Measurements from ENCODE around the gene SLC31A1.
"Not testable (repeated sequence)": the region's sequence is repeated elsewhere in the genome, so short reads cannot be mapped to it uniquely, and the experiment has no call there.

The SLC31A1 gene

GRCh38 chr9:113221800-113222481 lies 597 bp downstream of the SLC31A1 start:
- DNase-seq: no peak

- no peak for DNase-seq
Observed at GRCh38 chr9:113222482-113222841, 1.1 kb downstream of the SLC31A1 start.

- no peak for DNase-seq
Observed at GRCh38 chr9:113223963-113224362, 2.6 kb downstream of the SLC31A1 start.

DNA sequence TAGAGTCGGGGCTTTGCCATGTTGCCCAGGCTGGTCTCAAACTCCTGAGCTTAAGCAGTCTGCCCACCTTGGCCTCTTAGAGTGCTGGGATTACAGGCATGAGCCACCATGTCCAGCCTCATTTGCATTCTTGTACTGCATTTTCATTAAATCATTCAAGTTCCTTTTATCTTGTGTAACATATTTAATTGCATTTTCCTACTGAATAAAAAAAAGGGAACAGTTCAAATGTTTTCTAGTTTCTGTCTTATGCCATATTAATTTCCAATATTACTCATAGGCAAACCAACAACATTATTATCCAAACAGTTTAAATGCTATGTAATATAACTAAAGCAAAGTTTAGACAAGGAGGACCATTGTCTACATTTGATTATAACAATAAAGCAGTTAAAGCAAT lies 6.1 kb downstream of the SLC31A1 start:
- no peak for DNase-seq

DNA sequence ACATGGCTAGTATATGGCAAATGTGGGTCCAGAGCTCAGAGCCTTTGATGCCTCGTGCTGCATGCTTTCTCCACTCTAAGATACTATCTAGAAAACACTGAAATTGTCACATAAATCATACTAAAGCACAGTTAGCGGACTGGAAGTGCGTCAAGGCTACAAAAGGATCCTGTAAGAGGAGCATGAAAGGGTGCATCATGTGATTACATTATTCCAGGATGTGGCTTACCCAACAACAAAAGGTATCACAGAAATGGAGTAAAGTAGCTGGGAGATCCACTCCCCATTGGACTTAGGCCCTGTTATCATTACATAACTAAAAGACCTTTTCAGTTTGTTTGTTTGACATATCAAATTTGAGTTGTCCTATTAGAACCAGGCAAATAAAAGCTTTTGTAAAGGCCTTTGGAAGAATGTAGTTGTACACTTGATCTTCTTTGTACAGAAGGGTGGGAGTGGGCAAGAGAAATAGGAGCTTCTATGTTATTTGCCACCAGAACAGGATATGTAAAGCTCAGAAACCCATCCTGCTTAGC lies 6.9 kb downstream of the SLC31A1 start:
- no peak for DNase-seq

- no peak for DNase-seq
Observed at GRCh38 chr9:113231701-113232100, 10.4 kb downstream of the SLC31A1 start.

DNA sequence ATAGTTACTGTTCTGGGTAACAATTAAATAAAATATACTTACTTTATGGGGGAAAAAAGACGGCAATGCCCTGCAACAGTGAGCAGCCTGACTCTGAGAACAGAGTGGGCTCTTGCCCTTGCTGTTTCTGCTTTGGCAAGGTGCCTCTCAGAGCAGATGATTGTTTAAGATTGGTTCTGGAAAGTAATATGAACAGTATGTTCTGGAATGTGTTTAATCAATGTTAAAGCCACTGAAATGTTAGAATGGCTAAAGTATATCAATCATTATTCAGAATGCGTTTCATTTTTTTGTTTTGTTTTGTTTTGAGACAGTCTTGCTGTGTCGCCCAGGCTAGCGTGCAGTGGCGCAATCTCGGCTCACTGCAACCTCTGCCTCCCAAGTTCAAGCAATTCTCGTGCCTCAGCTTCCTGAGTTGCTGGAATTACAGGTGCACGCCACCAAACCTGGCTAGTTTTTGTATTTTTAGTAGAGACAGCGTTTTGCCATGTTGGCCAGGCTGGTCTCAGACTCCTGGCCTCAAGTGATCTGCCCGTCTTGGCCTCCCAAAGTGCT lies 14.4 kb downstream of the SLC31A1 start:
- DNase-seq: not testable (repeated sequence)

GRCh38 chr9:113237026-113237425 lies 15.7 kb downstream of the SLC31A1 start:
- DNase-seq: no peak

DNA sequence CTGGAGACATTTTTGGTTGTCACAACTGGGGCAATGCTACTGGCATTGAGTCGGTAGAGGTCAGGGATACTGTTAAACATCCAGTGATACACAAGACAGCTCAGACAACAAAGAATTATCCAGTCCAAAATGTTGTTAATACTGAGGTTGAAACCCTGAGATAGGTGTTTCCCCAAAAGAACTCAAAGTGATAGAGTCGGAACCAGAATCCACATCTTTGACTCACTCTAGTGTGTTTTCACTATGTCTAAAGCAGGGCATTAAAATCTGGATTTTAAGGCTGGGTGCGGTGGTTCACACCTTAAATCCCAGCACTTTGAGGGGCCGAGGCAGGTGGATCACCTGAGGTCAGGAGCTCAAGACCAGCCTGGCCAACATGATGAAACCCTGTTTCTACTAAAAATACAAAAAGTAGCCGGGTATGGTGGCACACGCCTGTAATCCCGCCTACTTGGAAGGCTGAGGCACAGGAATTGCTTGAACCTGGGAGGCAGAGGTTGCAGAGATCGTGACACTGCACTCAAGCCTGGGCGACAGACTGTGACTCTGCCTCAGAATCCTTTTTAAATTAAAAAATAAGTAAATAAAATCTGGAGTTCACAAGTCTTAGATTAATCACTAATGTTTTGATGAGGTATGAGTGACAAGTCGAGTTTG lies 17.0 kb downstream of the SLC31A1 start:
- DNase-seq: no peak

DNA sequence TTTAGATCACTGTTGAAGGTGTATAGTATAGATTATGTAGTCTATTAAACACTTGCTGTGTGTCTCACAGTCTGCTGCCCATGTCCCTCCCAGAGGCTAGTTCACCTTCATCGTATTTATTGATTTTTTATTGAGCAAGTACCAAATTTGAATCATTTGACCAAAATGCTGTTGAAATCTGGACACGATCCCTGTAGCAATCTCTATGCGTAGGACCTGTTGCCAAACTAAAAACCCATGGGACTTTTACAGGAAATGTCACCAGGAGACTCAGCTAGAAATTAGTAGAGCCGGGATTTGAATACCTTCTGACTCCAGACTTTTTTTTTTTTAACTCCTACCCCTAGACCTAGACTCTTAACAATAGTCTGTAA lies 17.5 kb downstream of the SLC31A1 start:
- DNase-seq: no peak

- no peak for DNase-seq
Observed at GRCh38 chr9:113241161-113241560, 19.8 kb downstream of the SLC31A1 start.

- no peak for DNase-seq
Observed at GRCh38 chr9:113244556-113244955, 23.2 kb downstream of the SLC31A1 start.

DNA sequence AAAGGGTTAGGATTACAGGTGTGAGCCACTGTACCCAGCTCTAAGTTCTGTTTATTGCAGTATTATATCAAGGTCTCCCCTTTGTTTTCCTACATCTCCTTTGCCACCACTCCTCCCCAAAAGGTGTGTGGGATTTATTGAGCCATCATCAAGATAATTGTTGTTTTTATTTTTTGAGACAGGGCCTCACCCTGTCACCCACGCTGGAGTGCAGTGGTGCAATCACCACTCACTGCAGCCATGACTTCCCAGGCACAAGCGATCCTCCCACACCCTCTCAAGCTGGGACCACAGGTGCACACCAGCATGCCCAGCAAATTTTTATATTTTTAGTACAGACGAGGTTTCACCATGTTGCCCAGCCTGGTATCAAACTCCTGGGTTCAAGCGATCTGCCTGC lies 24.6 kb downstream of the SLC31A1 start:
- no peak for DNase-seq

- no peak for DNase-seq
Observed at GRCh38 chr9:113246928-113247327, 25.6 kb downstream of the SLC31A1 start.

GRCh38 chr9:113247640-113248039 lies 26.3 kb downstream of the SLC31A1 start:
- DNase-seq: no peak

- DNase-seq: not testable (repeated sequence)
Observed at GRCh38 chr9:113249661-113250060, 28.3 kb downstream of the SLC31A1 start.

DNA sequence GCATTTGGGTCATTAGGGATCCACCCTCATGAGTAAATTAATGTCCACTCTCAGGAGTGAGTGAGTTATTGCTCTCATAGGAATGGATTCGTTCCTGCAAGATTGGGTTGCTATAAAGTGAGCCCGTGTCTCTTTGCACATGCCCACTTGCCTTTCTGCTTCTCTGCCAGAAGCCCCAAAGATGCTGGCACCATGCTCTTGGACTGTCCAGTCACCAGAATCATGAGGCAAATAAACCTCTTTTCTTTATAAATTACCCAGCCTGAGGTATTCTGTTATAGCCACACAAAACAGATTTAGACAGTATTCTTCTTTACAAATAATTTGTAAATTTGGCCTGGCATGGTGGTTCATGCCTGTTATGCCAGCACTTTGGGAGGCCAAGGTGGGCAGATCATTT lies 29.5 kb downstream of the SLC31A1 start:
- DNase-seq: no peak

DNA sequence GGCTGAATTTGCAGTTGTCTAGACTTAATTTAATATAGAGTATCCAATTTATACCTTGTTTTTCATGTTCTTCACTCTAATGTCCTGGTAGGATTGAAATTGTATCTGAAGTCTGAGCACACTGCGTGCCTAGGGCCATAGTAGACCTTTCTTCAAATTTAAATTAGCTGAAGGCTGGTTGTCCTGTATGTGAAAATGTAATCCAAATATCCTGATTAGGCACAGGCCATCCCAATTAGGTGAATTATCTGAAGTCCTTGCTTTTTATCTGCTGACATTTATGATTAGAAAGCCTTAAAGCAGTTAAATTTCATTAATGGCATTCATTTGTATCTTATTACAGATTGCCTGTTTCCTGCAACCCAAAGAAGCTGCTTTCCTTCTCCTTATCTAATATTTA lies 33.6 kb downstream of the SLC31A1 start:
- DNase-seq: no peak

DNA sequence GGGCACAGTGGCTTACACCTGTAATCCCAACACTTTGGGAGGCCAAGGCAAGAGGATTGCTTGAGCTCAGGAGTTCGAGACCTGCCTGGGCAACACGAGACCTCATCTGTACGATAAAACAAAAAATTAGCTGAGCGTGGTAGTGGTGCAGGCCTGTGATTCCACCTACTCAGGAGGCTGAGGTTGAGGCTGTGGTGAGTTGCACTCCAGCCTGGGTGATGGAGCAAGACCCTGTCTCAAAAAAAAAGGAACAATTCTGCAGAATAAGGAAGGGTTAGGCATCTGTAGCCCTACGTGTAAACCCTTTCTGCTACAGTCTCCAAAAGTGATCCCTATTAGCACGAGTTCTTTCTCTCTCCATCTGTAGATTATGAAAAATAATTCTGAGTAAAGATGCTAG lies 34.1 kb downstream of the SLC31A1 start:
- no peak for DNase-seq

DNA sequence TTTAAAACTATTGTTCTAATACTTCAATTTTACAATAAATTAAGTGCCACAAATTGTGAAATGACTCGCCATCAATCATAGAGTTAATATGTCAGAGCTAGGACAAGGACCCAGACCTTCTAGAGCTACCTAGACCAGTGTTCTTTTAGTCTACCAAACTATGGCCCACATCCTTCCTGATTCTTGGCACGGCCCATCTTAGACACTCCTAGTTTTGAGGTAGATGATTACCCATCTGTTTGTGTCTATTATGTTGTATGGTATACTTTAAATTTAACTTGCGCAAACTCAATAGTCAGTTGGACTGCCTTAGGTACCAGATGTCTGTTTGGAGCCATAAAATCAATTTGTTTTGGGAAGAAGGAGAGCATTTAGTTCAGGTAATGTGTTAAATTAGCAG lies 36.5 kb downstream of the SLC31A1 start:
- DNase-seq: no peak

- DNase-seq: no peak
Observed at GRCh38 chr9:113258282-113258681, 36.9 kb downstream of the SLC31A1 start.

DNA sequence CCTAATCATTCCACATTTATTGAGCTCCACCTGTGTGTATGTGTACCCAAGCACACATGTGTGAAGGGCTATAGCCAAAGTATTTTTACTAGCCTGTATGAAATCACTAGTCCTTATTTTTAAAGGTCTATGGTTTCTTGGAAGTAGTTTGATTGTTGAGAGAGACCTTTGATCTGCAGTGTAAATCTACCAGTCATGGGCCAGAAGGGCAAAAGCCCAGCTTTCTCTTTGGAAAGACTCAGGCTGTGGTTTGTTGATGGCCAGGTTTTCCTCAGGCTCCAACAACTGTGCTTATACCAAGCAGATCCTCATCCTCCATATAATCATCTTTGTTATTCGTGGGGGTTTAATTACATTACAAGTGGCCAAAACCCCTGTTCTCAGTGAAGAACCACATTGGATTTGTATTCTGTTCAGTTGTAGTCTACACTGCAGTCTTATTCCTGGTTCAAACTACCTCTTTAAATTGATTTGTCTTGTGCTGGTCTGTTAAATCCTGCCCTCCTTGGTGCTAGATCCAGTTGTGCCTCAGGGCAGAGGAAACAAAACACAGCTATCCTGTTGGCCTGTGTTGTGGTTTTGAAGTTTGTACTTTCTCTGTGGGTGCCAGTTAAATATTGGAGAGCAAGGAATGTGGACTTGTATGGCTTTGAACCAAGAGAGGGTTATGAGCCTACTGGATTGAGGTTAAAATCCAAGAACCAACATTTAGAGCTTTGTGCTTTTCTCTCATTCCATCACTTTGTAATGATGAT lies 40.8 kb downstream of the SLC31A1 start:
- no peak for DNase-seq

GRCh38 chr9:113266174-113266573 lies 44.8 kb downstream of the SLC31A1 start:
- DNase-seq: no peak

All from NCI-H2227 treated with DMSO at 0.1 percent for 48 hours (cell line).